NCI-H1417 treated with DMSO at 0.1 percent for 48 hours (cell line): ENCODE measurements around the gene SUCLG1.
A peak's percentile ranks its signal among the peaks of the same experiment; 100 is the strongest.
"Not testable (repeated sequence)": the region's sequence is repeated elsewhere in the genome, so short reads cannot be mapped to it uniquely, and the experiment has no call there.

Experiments
- DNase-seq: peaks from one replicate; lab custom pipeline; 2025; lab: John Stamatoyannopoulos, UW

Gene SUCLG1

GRCh38 chr2:84459018-84459943 is at the start of gene SUCLG1:
Gene SUCLG1, minus strand, starts transcription at chr2:84459280. Its CDS starts 11 bp downstream, at chr2:84459269.
- peak; percentile 62 for DNase-seq

- no peak for DNase-seq
Measured at GRCh38 chr2:84498150-84498799, 39.2 kb upstream of the SUCLG1 start.

GRCh38 chr2:84497285-84497684 is 38.2 kb upstream of the SUCLG1 start:
- no peak for DNase-seq

GRCh38 chr2:84496386-84496785 is 37.3 kb upstream of the SUCLG1 start:
- DNase-seq, result no peak

- no peak for DNase-seq
Measured at GRCh38 chr2:84495539-84496146, 36.6 kb upstream of the SUCLG1 start.

GRCh38 chr2:84494070-84494469 is 35.0 kb upstream of the SUCLG1 start:
- DNase-seq, result no peak

- DNase-seq, result no peak
Measured at GRCh38 chr2:84493514-84493913, 34.4 kb upstream of the SUCLG1 start.

- DNase-seq, result no peak
Measured at GRCh38 chr2:84492571-84492970, 33.5 kb upstream of the SUCLG1 start.

- no peak for DNase-seq
Measured at GRCh38 chr2:84491741-84492140, 32.7 kb upstream of the SUCLG1 start.

- DNase-seq, result no peak
Measured at GRCh38 chr2:84491256-84491655, 32.2 kb upstream of the SUCLG1 start.

- no peak for DNase-seq
Measured at GRCh38 chr2:84487298-84487996, 28.4 kb upstream of the SUCLG1 start.

- no peak for DNase-seq
Measured at GRCh38 chr2:84486441-84487115, 27.5 kb upstream of the SUCLG1 start.

- no peak for DNase-seq
Measured at GRCh38 chr2:84483320-84483719, 24.2 kb upstream of the SUCLG1 start.

GRCh38 chr2:84482603-84483002 is 23.5 kb upstream of the SUCLG1 start:
- DNase-seq, result no peak

GRCh38 chr2:84481702-84482101 is 22.6 kb upstream of the SUCLG1 start:
- DNase-seq, result no peak

GRCh38 chr2:84478867-84479266 is 19.8 kb upstream of the SUCLG1 start:
- DNase-seq, result no peak

GRCh38 chr2:84477886-84478285 is 18.8 kb upstream of the SUCLG1 start:
- no peak for DNase-seq

GRCh38 chr2:84474176-84474575 is 15.1 kb upstream of the SUCLG1 start:
- no peak for DNase-seq

- DNase-seq, result no peak
Measured at GRCh38 chr2:84472856-84473565, 13.9 kb upstream of the SUCLG1 start.

GRCh38 chr2:84472423-84472822 is 13.3 kb upstream of the SUCLG1 start:
- DNase-seq, result not testable (repeated sequence)

GRCh38 chr2:84467389-84467788 is 8.3 kb upstream of the SUCLG1 start:
- DNase-seq, result no peak
